Measurements from ENCODE around the gene EYS.

- TF ChIP-seq CTCF (IDR thresholded peaks at IDR 0.05; ENCODE audit: low read depth, low read length), result no peak
- TF ChIP-seq POLR2A (IDR thresholded peaks at IDR 0.05; ENCODE audit: extremely low read depth, insufficient read length), result no peak
- no peak for TF ChIP-seq MAX (IDR thresholded peaks at IDR 0.05; ENCODE audit: low read depth, low read length)
Observed at GRCh38 chr6:64010666-64011065, 1696.4 kb downstream of the EYS start.
